GM23338 (cell line): Measurements from ENCODE around the gene VPS41.

Experiments used
- CTCF ChIP-seq, 2 experiments: fragments of 200-600 bp in 1 of 2; sonication (generic) in 1 of 2; conservative IDR thresholded peaks; 2 replicates each; pipeline versions ENCODE4 v1.5.1 to v1.6.1; 2016 to 2017; ENCODE audit warnings: antibody characterized with exemption in 2 of 2, low read depth in 2 of 2, mild to moderate bottlenecking in 2 of 2, moderate library complexity in 1 of 2
- EZH2 ChIP-seq: fragments of 200-600 bp; sonication (generic); IDR thresholded peaks from one replicate; pipeline ENCODE4 v1.8.0; 2017; ENCODE audit warnings: antibody characterized with exemption, mild to moderate bottlenecking, low read depth; ENCODE audit not compliant: unreplicated experiment
- JUNB ChIP-seq: IDR thresholded peaks from one replicate; pipeline ENCODE4 v1.6.1; 2016; ENCODE audit warnings: antibody characterized with exemption; ENCODE audit not compliant: unreplicated experiment

- no peak for TF ChIP-seq CTCF (conservative IDR thresholded peaks at IDR 0.05; ENCODE audit: low read depth in 2 of 2)
- TF ChIP-seq EZH2, result no peak
- TF ChIP-seq JUNB, result no peak
Measured at GRCh38 chr7:38781991-38782390, 127.0 kb downstream of the VPS41 start.
